22Rv1 (cell line): ENCODE data around the gene GPS1.

Experiments used
- ZFX ChIP-seq: fragments of 450-650 bp; IDR thresholded peaks from 2 replicates; pipeline ENCODE4 v1.6.1; 2017; ENCODE audit warnings: antibody characterized with exemption, borderline replicate concordance
- TF ChIP-seq, protein P1 (sequence below): fragments of 450-650 bp; IDR thresholded peaks from 2 replicates; pipeline ENCODE4 v1.5.1; 2017; ENCODE audit warnings: mild to moderate bottlenecking

- TF ChIP-seq, protein P1, sequence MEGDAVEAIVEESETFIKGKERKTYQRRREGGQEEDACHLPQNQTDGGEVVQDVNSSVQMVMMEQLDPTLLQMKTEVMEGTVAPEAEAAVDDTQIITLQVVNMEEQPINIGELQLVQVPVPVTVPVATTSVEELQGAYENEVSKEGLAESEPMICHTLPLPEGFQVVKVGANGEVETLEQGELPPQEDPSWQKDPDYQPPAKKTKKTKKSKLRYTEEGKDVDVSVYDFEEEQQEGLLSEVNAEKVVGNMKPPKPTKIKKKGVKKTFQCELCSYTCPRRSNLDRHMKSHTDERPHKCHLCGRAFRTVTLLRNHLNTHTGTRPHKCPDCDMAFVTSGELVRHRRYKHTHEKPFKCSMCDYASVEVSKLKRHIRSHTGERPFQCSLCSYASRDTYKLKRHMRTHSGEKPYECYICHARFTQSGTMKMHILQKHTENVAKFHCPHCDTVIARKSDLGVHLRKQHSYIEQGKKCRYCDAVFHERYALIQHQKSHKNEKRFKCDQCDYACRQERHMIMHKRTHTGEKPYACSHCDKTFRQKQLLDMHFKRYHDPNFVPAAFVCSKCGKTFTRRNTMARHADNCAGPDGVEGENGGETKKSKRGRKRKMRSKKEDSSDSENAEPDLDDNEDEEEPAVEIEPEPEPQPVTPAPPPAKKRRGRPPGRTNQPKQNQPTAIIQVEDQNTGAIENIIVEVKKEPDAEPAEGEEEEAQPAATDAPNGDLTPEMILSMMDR, result no peak
- TF ChIP-seq ZFX, result no peak
Measured at GRCh38 chr17:82006468-82007227, 45.0 kb upstream of the GPS1 start.
